GM23338 (cell line): ENCODE measurements around the gene HEATR1. TPM values are rescaled to one million over a fixed set of nuclear protein-coding genes. Genes with fewer than 3 reads are reported as not detected.

Experiments used
- ATAC-seq: fragments of 200-7000 bp; cut with Tn5 transposase; 3 replicates; pipeline ENCODE4 v1.9.1; 2020
- DNase-seq: peaks from one replicate; pipeline ENCODE4 v3.0.0-alpha.2; 2015; ENCODE audit warnings: low spot score
- H2AFZ ChIP-seq: fragments of 200-600 bp; sonication (generic); 2 replicates; pipeline ENCODE4 v1.8.0; 2016; ENCODE audit warnings: antibody characterized with exemption, mild to moderate bottlenecking, moderate library complexity
- H3F3A ChIP-seq: fragments of 200-600 bp; sonication (generic); replicated peaks from 2 replicates; pipeline ENCODE4 v1.8.0; 2017; ENCODE audit warnings: antibody characterized with exemption, mixed run types, low read depth
- H3K27ac ChIP-seq: fragments of 200-600 bp; sonication (generic); 2 replicates; pipeline ENCODE4 v1.6.1; 2016; ENCODE audit warnings: low read depth
- H3K27me3 ChIP-seq: fragments of 200-600 bp; sonication (generic); 2 replicates; pipeline ENCODE4 v1.8.0; 2016; ENCODE audit warnings: mild to moderate bottlenecking, mixed run types, moderate library complexity; ENCODE audit not compliant: insufficient read depth
- H3K36me3 ChIP-seq: fragments of 200-600 bp; sonication (generic); 2 replicates; pipeline ENCODE4 v1.8.0; 2016; ENCODE audit warnings: mild to moderate bottlenecking; ENCODE audit not compliant: insufficient read depth
- H3K4me1 ChIP-seq: fragments of 200-600 bp; sonication (generic); 2 replicates; pipeline ENCODE4 v1.8.0; 2016; ENCODE audit warnings: mild to moderate bottlenecking, moderate library complexity; ENCODE audit not compliant: insufficient read depth
- H3K4me2 ChIP-seq: fragments of 200-600 bp; sonication (generic); 2 replicates; pipeline ENCODE4 v1.7.1; 2017; ENCODE audit warnings: mixed run types
- H3K4me3 ChIP-seq: fragments of 200-600 bp; sonication (generic); 2 replicates; pipeline ENCODE4 v1.6.1; 2016; ENCODE audit warnings: mixed run types
- H3K79me2 ChIP-seq: fragments of 200-600 bp; sonication (generic); replicated peaks from 2 replicates; pipeline ENCODE4 v1.8.0; 2017; ENCODE audit warnings: mild to moderate bottlenecking; ENCODE audit not compliant: insufficient read depth
- H3K9me2 ChIP-seq: fragments of 200-600 bp; sonication (generic); 2 replicates; pipeline ENCODE4 v1.8.0; 2017; ENCODE audit not compliant: insufficient read depth
- H4K20me1 ChIP-seq: fragments of 200-600 bp; sonication (generic); replicated peaks from 2 replicates; pipeline ENCODE4 v1.8.0; 2017; ENCODE audit warnings: mild to moderate bottlenecking; ENCODE audit not compliant: insufficient read depth
- H3K27ac Mint-ChIP-seq: 2 replicates; pipeline ENCODE4 v1.8.0; 2020; ENCODE audit warnings: inconsistent platforms, mild to moderate bottlenecking, moderate library complexity, mixed read lengths
- H3K27me3 Mint-ChIP-seq: 3 replicates; pipeline ENCODE4 v1.8.0; 2022; ENCODE audit warnings: low read depth, mild to moderate bottlenecking, moderate library complexity, mixed read lengths, inconsistent platforms; ENCODE audit not compliant: insufficient read depth, poor library complexity
- H3K36me3 Mint-ChIP-seq: 3 replicates; pipeline ENCODE4 v1.8.0; 2021; ENCODE audit warnings: low read depth, mild to moderate bottlenecking, inconsistent platforms, moderate library complexity, mixed read lengths
- H3K4me1 Mint-ChIP-seq: 3 replicates; pipeline ENCODE4 v1.8.0; 2020; ENCODE audit warnings: mild to moderate bottlenecking, inconsistent platforms, mixed read lengths
- H3K4me3 Mint-ChIP-seq: 3 replicates; pipeline ENCODE4 v1.8.0; 2021; ENCODE audit warnings: moderate library complexity, mild to moderate bottlenecking, inconsistent platforms, mixed read lengths
- H3K9me3 Mint-ChIP-seq: 3 replicates; pipeline ENCODE4 v1.8.0; 2020; ENCODE audit warnings: moderate library complexity, mild to moderate bottlenecking, inconsistent platforms, mixed read lengths
- CREB1 ChIP-seq: fragments of 250-450 bp; sonication (Bioruptor Pico); IDR thresholded peaks from 2 replicates; pipeline ENCODE4 v1.5.0; 2020; ENCODE audit warnings: low read depth, mild to moderate bottlenecking, moderate library complexity
- NANOG ChIP-seq: IDR thresholded peaks from 2 replicates; pipeline ENCODE4 v1.6.1; 2016; ENCODE audit warnings: antibody characterized with exemption, borderline replicate concordance
- ZNF114 ChIP-seq: fragments of 250-450 bp; sonication (Bioruptor Pico); IDR thresholded peaks from 2 replicates; pipeline ENCODE4 v1.5.0; 2020; ENCODE audit warnings: mild to moderate bottlenecking, moderate library complexity
- polyA plus RNA-seq: library from polyadenylated mRNA; unstranded; fragments of >200 nt; fragmentation: Nextera tagmentation; extraction: Ambion mirVana; gene quantifications from 2 replicates; pipeline ENCODE4 v1.2.1, GENCODE V29; 2016
- total RNA-seq: library from RNA; depleted of rRNA; stranded (reverse); fragments of >200 nt; shearing (Covaris generic); gene quantifications from 2 replicates; pipeline ENCODE4 v1.2.3, GENCODE V29; 2014
- TF ChIP-seq, protein P1 (sequence below): IDR thresholded peaks from one replicate; pipeline ENCODE4 v1.6.1; 2018; ENCODE audit warnings: antibody characterized with exemption; ENCODE audit not compliant: unreplicated experiment

The HEATR1 gene
- total and polyA plus RNA-seq, 2 experiments from 2014 or later = 17.2 to 81.1 TPM

GRCh38 chr1:236523704-236524141 lies 80.6 kb downstream of the HEATR1 start, which contains the start of gene LGALS8:
Gene LGALS8, plus strand, starts transcription at chr1:236523982. Its CDS starts 2,089 bp downstream, at chr1:236526071.
- Histone ChIP-seq H2AFZ (peak within 1 kb of the TSS; percentile 92), H3K79me2 (no peaks in the 10 kb centered on the region), H3K9me2 (no peaks in the 10 kb centered on the region), H3K4me1 (peaks cover 4% of the 10 kb centered on the region; the same call in 1 of the 2 replicates), H3K4me2 (peak within 1 kb of the TSS; percentile 85), H3K27me3 (peaks cover 33% of the 10 kb centered on the region), H3K4me3 (peak within 1 kb of the TSS; percentile 77), H3F3A (no peaks in the 10 kb centered on the region), H3K36me3 (no peaks in the 10 kb centered on the region; the same call in 1 of the 2 replicates), H4K20me1 (no peaks in the 10 kb centered on the region), H3K27ac (no peak within 1 kb of the TSS)
- Mint-ChIP-seq H3K36me3 (no peaks in the 10 kb centered on the region), H3K4me3 (peak within 1 kb of the TSS; percentile 89), H3K4me1 (peaks cover 7% of the 10 kb centered on the region; the same call in 2 of the 3 replicates), H3K9me3 (no peaks in the 10 kb centered on the region), H3K27me3 (peaks cover 10% of the 10 kb centered on the region), H3K27ac (0 out of 2 replicates have a peak within 1 kb of the TSS, but pooled peaks have one; percentile 10)
- DNase-seq (peak; percentile 82), ATAC-seq (peak; percentile 86)
- TF ChIP-seq CREB1 (CRISPR knock-in tag) (no peak), NANOG (no peak)
- TF ChIP-seq, protein P1, sequence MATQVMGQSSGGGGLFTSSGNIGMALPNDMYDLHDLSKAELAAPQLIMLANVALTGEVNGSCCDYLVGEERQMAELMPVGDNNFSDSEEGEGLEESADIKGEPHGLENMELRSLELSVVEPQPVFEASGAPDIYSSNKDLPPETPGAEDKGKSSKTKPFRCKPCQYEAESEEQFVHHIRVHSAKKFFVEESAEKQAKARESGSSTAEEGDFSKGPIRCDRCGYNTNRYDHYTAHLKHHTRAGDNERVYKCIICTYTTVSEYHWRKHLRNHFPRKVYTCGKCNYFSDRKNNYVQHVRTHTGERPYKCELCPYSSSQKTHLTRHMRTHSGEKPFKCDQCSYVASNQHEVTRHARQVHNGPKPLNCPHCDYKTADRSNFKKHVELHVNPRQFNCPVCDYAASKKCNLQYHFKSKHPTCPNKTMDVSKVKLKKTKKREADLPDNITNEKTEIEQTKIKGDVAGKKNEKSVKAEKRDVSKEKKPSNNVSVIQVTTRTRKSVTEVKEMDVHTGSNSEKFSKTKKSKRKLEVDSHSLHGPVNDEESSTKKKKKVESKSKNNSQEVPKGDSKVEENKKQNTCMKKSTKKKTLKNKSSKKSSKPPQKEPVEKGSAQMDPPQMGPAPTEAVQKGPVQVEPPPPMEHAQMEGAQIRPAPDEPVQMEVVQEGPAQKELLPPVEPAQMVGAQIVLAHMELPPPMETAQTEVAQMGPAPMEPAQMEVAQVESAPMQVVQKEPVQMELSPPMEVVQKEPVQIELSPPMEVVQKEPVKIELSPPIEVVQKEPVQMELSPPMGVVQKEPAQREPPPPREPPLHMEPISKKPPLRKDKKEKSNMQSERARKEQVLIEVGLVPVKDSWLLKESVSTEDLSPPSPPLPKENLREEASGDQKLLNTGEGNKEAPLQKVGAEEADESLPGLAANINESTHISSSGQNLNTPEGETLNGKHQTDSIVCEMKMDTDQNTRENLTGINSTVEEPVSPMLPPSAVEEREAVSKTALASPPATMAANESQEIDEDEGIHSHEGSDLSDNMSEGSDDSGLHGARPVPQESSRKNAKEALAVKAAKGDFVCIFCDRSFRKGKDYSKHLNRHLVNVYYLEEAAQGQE = no peak

GRCh38 chr1:236522937-236523703 lies 81.2 kb downstream of the HEATR1 start:
- peaks cover 33% of the 10 kb centered on the region for H3K27me3 ChIP-seq
- H3K4me1 ChIP-seq = peaks cover 7% of the 10 kb centered on the region; the same call in 1 of the 2 replicates
- peak overlapping the region; percentile 77 for H3K4me3 ChIP-seq
- H3K27ac Mint-ChIP-seq = no peak overlapping the region
- H3K9me3 Mint-ChIP-seq = no peaks in the 10 kb centered on the region
- DNase-seq (peak; percentile 48), ATAC-seq (peak; percentile 66)
- peak overlapping the region; percentile 92 for H2AFZ ChIP-seq
- H3K4me2 ChIP-seq = peak overlapping the region; percentile 85
- peaks cover 10% of the 10 kb centered on the region for H3K27me3 Mint-ChIP-seq
- no peaks in the 10 kb centered on the region for H3F3A ChIP-seq
- H4K20me1 ChIP-seq = no peaks in the 10 kb centered on the region
- H3K27ac ChIP-seq = no peak overlapping the region
- peak overlapping the region; percentile 89 for H3K4me3 Mint-ChIP-seq
- H3K79me2 ChIP-seq = no peaks in the 10 kb centered on the region
- H3K36me3 Mint-ChIP-seq = no peaks in the 10 kb centered on the region
- H3K36me3 ChIP-seq = no peaks in the 10 kb centered on the region; the same call in 1 of the 2 replicates
- peaks cover 7% of the 10 kb centered on the region for H3K4me1 Mint-ChIP-seq
- TF ChIP-seq, protein P1 = peak; percentile 16
- no peak for TF ChIP-seq ZNF114
- H3K9me2 ChIP-seq = no peaks in the 10 kb centered on the region
